Endothelial cell (in vitro differentiated cells): ENCODE data around the gene LRRC71. TPM values are rescaled to one million over a fixed set of nuclear protein-coding genes. Genes with fewer than 3 reads are reported as not detected.

Experiments used
- DNase-seq: peaks from one replicate; pipeline ENCODE4 v3.0.0; 2021; ENCODE audit warnings: low spot score
- H3K27ac Mint-ChIP-seq: one replicate; pipeline ENCODE4 v1.8.0; 2021; ENCODE audit warnings: mixed read lengths, inconsistent platforms; ENCODE audit not compliant: unreplicated experiment
- H3K27me3 Mint-ChIP-seq: one replicate; pipeline ENCODE4 v1.8.0; 2021; ENCODE audit warnings: mild to moderate bottlenecking, moderate library complexity, mixed read lengths, inconsistent platforms; ENCODE audit not compliant: unreplicated experiment
- H3K36me3 Mint-ChIP-seq: one replicate; pipeline ENCODE4 v1.8.0; 2021; ENCODE audit warnings: mild to moderate bottlenecking, low read depth, mixed read lengths, inconsistent platforms; ENCODE audit not compliant: unreplicated experiment
- H3K4me1 Mint-ChIP-seq: one replicate; pipeline ENCODE4 v1.8.0; 2021; ENCODE audit warnings: mild to moderate bottlenecking, mixed read lengths, inconsistent platforms; ENCODE audit not compliant: unreplicated experiment
- H3K4me3 Mint-ChIP-seq: one replicate; pipeline ENCODE4 v1.8.0; 2021; ENCODE audit warnings: mild to moderate bottlenecking, mixed read lengths, inconsistent platforms; ENCODE audit not compliant: unreplicated experiment
- H3K9me3 Mint-ChIP-seq: one replicate; pipeline ENCODE4 v1.8.0; 2021; ENCODE audit warnings: mixed read lengths, inconsistent platforms; ENCODE audit not compliant: unreplicated experiment
- total RNA-seq: library from RNA; stranded (reverse); fragmentation: NEBNext Ultra II Directional; extraction: Animal tissue kit (Norgen Biotek cat#: 25700); gene quantifications from one replicate; pipeline ENCODE4 v1.2.1, GENCODE V29; 2021; ENCODE audit not compliant: unreplicated experiment
- TF ChIP-seq, protein P1 (sequence below): fragments of 200-600 bp; sonication (generic); IDR thresholded peaks from one replicate; pipeline ENCODE4 v1.5.0; 2021; ENCODE audit warnings: antibody characterized with exemption; ENCODE audit not compliant: unreplicated experiment

The LRRC71 gene
- total RNA-seq, 1 donor from 2014 or later = 0.95 TPM

GRCh38 chr1:156922986-156923669, 2.7 kb downstream of the LRRC71 start:
- H3K36me3 Mint-ChIP-seq = peaks cover 11% of the 10 kb centered on the region
- H3K27me3 Mint-ChIP-seq = peaks cover 41% of the 10 kb centered on the region
- H3K27ac Mint-ChIP-seq = peak overlapping the region; percentile 26
- H3K4me3 Mint-ChIP-seq = peak overlapping the region; percentile 85
- DNase-seq = no peak
- H3K4me1 Mint-ChIP-seq = peaks cover 20% of the 10 kb centered on the region
- TF ChIP-seq, protein P1, sequence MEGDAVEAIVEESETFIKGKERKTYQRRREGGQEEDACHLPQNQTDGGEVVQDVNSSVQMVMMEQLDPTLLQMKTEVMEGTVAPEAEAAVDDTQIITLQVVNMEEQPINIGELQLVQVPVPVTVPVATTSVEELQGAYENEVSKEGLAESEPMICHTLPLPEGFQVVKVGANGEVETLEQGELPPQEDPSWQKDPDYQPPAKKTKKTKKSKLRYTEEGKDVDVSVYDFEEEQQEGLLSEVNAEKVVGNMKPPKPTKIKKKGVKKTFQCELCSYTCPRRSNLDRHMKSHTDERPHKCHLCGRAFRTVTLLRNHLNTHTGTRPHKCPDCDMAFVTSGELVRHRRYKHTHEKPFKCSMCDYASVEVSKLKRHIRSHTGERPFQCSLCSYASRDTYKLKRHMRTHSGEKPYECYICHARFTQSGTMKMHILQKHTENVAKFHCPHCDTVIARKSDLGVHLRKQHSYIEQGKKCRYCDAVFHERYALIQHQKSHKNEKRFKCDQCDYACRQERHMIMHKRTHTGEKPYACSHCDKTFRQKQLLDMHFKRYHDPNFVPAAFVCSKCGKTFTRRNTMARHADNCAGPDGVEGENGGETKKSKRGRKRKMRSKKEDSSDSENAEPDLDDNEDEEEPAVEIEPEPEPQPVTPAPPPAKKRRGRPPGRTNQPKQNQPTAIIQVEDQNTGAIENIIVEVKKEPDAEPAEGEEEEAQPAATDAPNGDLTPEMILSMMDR = no peak
- no peaks in the 10 kb centered on the region for H3K9me3 Mint-ChIP-seq

DNA sequence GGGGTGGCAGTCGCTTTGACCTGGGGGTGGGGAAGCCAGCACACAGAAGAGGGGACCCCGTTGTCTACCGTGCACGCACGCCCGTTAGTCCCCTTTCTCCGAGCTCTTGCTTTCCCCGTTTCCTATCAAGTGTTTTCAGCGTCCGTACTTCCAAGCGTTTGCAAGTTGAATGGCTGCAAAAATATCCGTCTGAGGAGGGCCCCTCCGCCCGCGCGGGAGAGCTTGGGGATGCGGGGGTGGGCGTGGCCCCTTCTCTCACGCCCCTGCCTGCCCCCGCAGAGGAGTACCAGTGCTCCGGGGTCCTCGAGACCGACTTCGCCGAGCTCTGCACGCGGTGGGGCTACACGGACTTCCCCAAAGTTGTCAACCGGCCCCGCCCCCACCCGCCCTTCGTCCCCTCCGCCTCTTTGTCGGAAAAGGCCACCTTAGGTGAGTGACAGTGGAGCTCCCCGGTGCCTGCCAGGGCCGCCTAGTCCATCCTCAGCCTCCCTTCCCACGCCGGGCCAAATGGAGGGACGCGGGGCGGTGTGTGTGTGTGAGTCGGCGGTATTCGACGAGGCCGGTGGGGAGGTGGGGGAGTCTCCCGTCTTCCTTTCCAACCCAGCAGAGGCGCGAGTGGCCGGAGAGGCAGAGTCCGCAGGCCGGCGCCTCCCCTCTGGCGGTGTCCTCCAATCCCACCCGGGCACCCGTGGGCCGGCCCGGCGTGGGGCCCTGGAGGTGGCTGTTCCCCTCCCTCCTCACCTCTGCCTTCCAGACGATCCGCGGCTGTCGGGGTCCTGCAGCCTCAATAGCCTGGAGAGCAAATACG, 3.4 kb downstream of the LRRC71 start:
- TF ChIP-seq, protein P1 = no peak
- DNase-seq = peak; percentile 32
- H3K27me3 Mint-ChIP-seq = peaks cover 47% of the 10 kb centered on the region
- H3K36me3 Mint-ChIP-seq = peaks cover 5% of the 10 kb centered on the region
- H3K9me3 Mint-ChIP-seq = no peaks in the 10 kb centered on the region
- peaks cover 22% of the 10 kb centered on the region for H3K4me1 Mint-ChIP-seq
- H3K4me3 Mint-ChIP-seq = peak overlapping the region; percentile 85
- no peak overlapping the region for H3K27ac Mint-ChIP-seq

- Mint-ChIP-seq H3K27ac (no peak overlapping the region), H3K4me1 (peaks cover 22% of the 10 kb centered on the region), H3K4me3 (no peak overlapping the region), H3K9me3 (no peaks in the 10 kb centered on the region), H3K27me3 (peaks cover 47% of the 10 kb centered on the region), H3K36me3 (peaks cover 5% of the 10 kb centered on the region)
- DNase-seq = no peak
- TF ChIP-seq, protein P1 = no peak
Measured at GRCh38 chr1:156924478-156925153, 4.2 kb downstream of the LRRC71 start.

- TF ChIP-seq, protein P1 = no peak
- Mint-ChIP-seq H3K9me3 (no peaks in the 10 kb centered on the region), H3K4me3 (peak overlapping the region; percentile 63), H3K27me3 (peaks cover 50% of the 10 kb centered on the region), H3K4me1 (peaks cover 22% of the 10 kb centered on the region), H3K36me3 (peaks cover 5% of the 10 kb centered on the region), H3K27ac (no peak overlapping the region)
- no peak for DNase-seq
Measured at GRCh38 chr1:156925154-156926010, 5.0 kb downstream of the LRRC71 start.
